SK-N-SH (cell line): ENCODE measurements around the gene CD99L2. TPM values are rescaled to one million over a fixed set of nuclear protein-coding genes. Genes with fewer than 3 reads are reported as not detected.

Experiments used
- CTCF ChIA-PET: fragments of 300-600, 350-600 bp; formaldehyde crosslinking; extraction: SDS; loops from one replicate; lab custom pipeline; 2021; lab: Yijun Ruan, JAX
- POLR2A ChIA-PET: fragments of 350-600 bp; sonication (Branson Sonifier 250); formaldehyde crosslinking; extraction: SDS; loops from one replicate; lab custom pipeline; 2020; ENCODE audit warnings: antibody characterized with exemption, inconsistent platforms; lab: Yijun Ruan, JAX
- DNase-seq: peaks from one replicate; pipeline ENCODE4 v3.0.0; 2012
- H2AFZ ChIP-seq: fragments of 200-600 bp; sonication (generic); 2 replicates; pipeline ENCODE4 v1.8.1; 2016; ENCODE audit warnings: antibody characterized with exemption, mild to moderate bottlenecking, low read depth
- H3F3A ChIP-seq: fragments of 200-600 bp; sonication (generic); replicated peaks from 2 replicates; pipeline ENCODE3; 2016; ENCODE audit warnings: antibody characterized with exemption, mild to moderate bottlenecking; ENCODE audit not compliant: insufficient read depth
- H3K27ac ChIP-seq, 2 experiments: fragments of 200-500 bp in 1 of 2; fragments of 200-600 bp in 1 of 2; sonication (Bioruptor generic) in 1 of 2; sonication (generic), shearing (Covaris generic) in 1 of 2; 2 replicates each; pipeline versions ENCODE4 v1.5.1 to v1.6.1; 2014 to 2016; ENCODE audit warnings: low read depth in 2 of 2, inconsistent platforms in 1 of 2, low read length in 1 of 2, mild to moderate bottlenecking in 1 of 2, mixed read lengths in 1 of 2
- H3K27me3 ChIP-seq: fragments of 200-600 bp; sonication (generic), shearing (Covaris generic); 2 replicates; pipeline ENCODE4 v1.6.1; 2016; ENCODE audit warnings: mixed run types; ENCODE audit not compliant: insufficient read depth
- H3K36me3 ChIP-seq, 2 experiments: fragments of 200-500 bp in 1 of 2; fragments of 200-600 bp in 1 of 2; sonication (Bioruptor generic) in 1 of 2; sonication (generic) in 1 of 2; replicated peaks in 1 of 2; 2 replicates each; pipeline versions ENCODE3 to v1.5.1; 2014 to 2016; ENCODE audit warnings: low read length in 1 of 2, mild to moderate bottlenecking in 1 of 2; ENCODE audit not compliant: insufficient read depth in 2 of 2, control insufficient read depth in 1 of 2
- H3K4me1 ChIP-seq, 2 experiments: fragments of 200-500 bp in 1 of 2; fragments of 200-600 bp in 1 of 2; sonication (Bioruptor generic) in 1 of 2; sonication (generic), shearing (Covaris generic) in 1 of 2; 2 replicates each; pipeline versions ENCODE4 v1.5.1 to v1.6.1; 2014 to 2016; ENCODE audit warnings: low read depth in 1 of 2, low read length in 1 of 2, mixed run types in 1 of 2; ENCODE audit not compliant: insufficient read depth in 2 of 2, control insufficient read depth in 1 of 2
- H3K4me2 ChIP-seq: fragments of 200-600 bp; sonication (generic), shearing (Covaris generic); 2 replicates; pipeline ENCODE4 v1.6.1; 2017; ENCODE audit warnings: mixed run types
- H3K4me3 ChIP-seq, 2 experiments: fragments of 200-500 bp in 1 of 2; fragments of 200-600 bp in 1 of 2; sonication (Bioruptor generic) in 1 of 2; sonication (generic), shearing (Covaris generic) in 1 of 2; 2 replicates each; pipeline versions ENCODE4 v1.5.1 to v1.8.1; 2014 to 2016; ENCODE audit warnings: low read depth in 2 of 2, inconsistent platforms in 1 of 2, low read length in 1 of 2, mild to moderate bottlenecking in 1 of 2, mixed read lengths in 1 of 2, moderate library complexity in 1 of 2
- H3K79me2 ChIP-seq: fragments of 200-600 bp; sonication (generic); 2 replicates; pipeline ENCODE4 v1.8.1; 2017; ENCODE audit warnings: mild to moderate bottlenecking; ENCODE audit not compliant: insufficient read depth
- H3K9ac ChIP-seq: fragments of 200-600 bp; sonication (generic); 2 replicates; pipeline ENCODE4 v1.6.1; 2017; ENCODE audit warnings: mixed run types
- H3K9me2 ChIP-seq: fragments of 200-600 bp; sonication (generic); 2 replicates; pipeline ENCODE4 v1.6.1; 2017; ENCODE audit warnings: mixed run types
- H3K9me3 ChIP-seq: fragments of 200-600 bp; sonication (generic); 2 replicates; pipeline ENCODE4 v1.6.1; 2017; ENCODE audit warnings: mixed run types, mild to moderate bottlenecking, moderate library complexity
- H4K20me1 ChIP-seq: fragments of 200-600 bp; sonication (generic); 2 replicates; pipeline ENCODE4 v1.6.1; 2017; ENCODE audit warnings: mild to moderate bottlenecking, mixed run types; ENCODE audit not compliant: insufficient read depth
- CHD2 ChIP-seq: fragments of 150-350 bp; IDR thresholded peaks from 2 replicates; pipeline ENCODE4 v1.6.1; 2018; ENCODE audit warnings: low read length; ENCODE audit not compliant: partially characterized antibody
- CTCF ChIP-seq: fragments of 200-600 bp; sonication (generic); IDR thresholded peaks from 2 replicates; pipeline ENCODE4 v1.6.1; 2017; ENCODE audit warnings: antibody characterized with exemption, mild to moderate bottlenecking, moderate library complexity
- FOSL2 ChIP-seq: IDR thresholded peaks from 2 replicates; pipeline ENCODE4 v1.4.0; 2012; ENCODE audit warnings: low read depth, mild to moderate bottlenecking, moderate library complexity, borderline replicate concordance
- FOXJ3 ChIP-seq: sonication (generic); formaldehyde crosslinking; IDR thresholded peaks from 2 replicates; pipeline ENCODE4 v1.5.1; 2020; ENCODE audit warnings: mild to moderate bottlenecking, missing genetic modification reagents
- FOXM1 ChIP-seq: IDR thresholded peaks from 2 replicates; pipeline ENCODE4 v1.4.0; 2012; ENCODE audit warnings: low read depth, mild to moderate bottlenecking
- IRF3 ChIP-seq: fragments of 150-350 bp; IDR thresholded peaks from 2 replicates; pipeline ENCODE4 v1.6.1; 2016; ENCODE audit warnings: mild to moderate bottlenecking, low read depth, low read length
- MAX ChIP-seq: IDR thresholded peaks from 2 replicates; pipeline ENCODE4 v1.4.0; 2012; ENCODE audit warnings: low read depth
- MEF2A ChIP-seq: IDR thresholded peaks from 2 replicates; pipeline ENCODE4 v1.4.0; 2012; ENCODE audit warnings: low read depth, borderline replicate concordance
- MXI1 ChIP-seq: IDR thresholded peaks from 2 replicates; pipeline ENCODE4 v1.6.1; 2012; ENCODE audit warnings: mild to moderate bottlenecking, low read depth, low read length, improper control_type of control experiment
- POLR2AphosphoS5 ChIP-seq: IDR thresholded peaks from 2 replicates; pipeline ENCODE4 v1.6.1; 2012; ENCODE audit warnings: low read depth, low read length
- RAD21 ChIP-seq: IDR thresholded peaks from 2 replicates; pipeline ENCODE4 v1.6.1; 2012; ENCODE audit warnings: mild to moderate bottlenecking, low read length
- REST ChIP-seq: IDR thresholded peaks from 2 replicates; pipeline ENCODE4 v1.6.1; 2012; ENCODE audit warnings: mild to moderate bottlenecking, low read depth, low read length, moderate library complexity
- RFX5 ChIP-seq: IDR thresholded peaks from 2 replicates; pipeline ENCODE4 v1.6.1; 2012; ENCODE audit warnings: mild to moderate bottlenecking, improper control_type of control experiment, low read length
- SIN3A ChIP-seq: IDR thresholded peaks from 2 replicates; pipeline ENCODE4 v1.6.1; 2012; ENCODE audit warnings: low read depth, mild to moderate bottlenecking, low read length, moderate library complexity, borderline replicate concordance
- SMC3 ChIP-seq: IDR thresholded peaks from 2 replicates; pipeline ENCODE4 v1.6.1; 2012; ENCODE audit warnings: low read depth, low read length, improper control_type of control experiment
- TCF12 ChIP-seq: IDR thresholded peaks from 2 replicates; pipeline ENCODE4 v1.4.0; 2012
- USF1 ChIP-seq: IDR thresholded peaks from 2 replicates; pipeline ENCODE4 v1.4.0; 2012; ENCODE audit warnings: low read depth, borderline replicate concordance
- USF2 ChIP-seq: fragments of 150-350 bp; IDR thresholded peaks from 2 replicates; pipeline ENCODE4 v1.6.1; 2017; ENCODE audit warnings: antibody characterized with exemption, low read length, low read depth, borderline replicate concordance
- YY1 ChIP-seq: IDR thresholded peaks from 2 replicates; pipeline ENCODE4 v1.4.0; 2012; ENCODE audit warnings: low read depth, mild to moderate bottlenecking
- ZBTB33 ChIP-seq: IDR thresholded peaks from 2 replicates; pipeline ENCODE4 v1.4.0; 2012; ENCODE audit warnings: low read depth, borderline replicate concordance
- WGBS: methylation state at CpG from one replicate; pipeline ENCODE4 v1.1.6; 2017; ENCODE audit warnings: low lambda C conversion rate; 5-methylcytosine and 5-hydroxymethylcytosine counted together
- polyA plus RNA-seq, 3 experiments: library from polyadenylated mRNA; depleted of rRNA; stranded (reverse); fragments of >200 nt; gene quantifications; 2 replicates each; pipeline ENCODE4 v1.2.3, GENCODE V29; 2012

The CD99L2 gene
- polyA plus RNA-seq, 1 of the 3 experiments (the other 2 are of a cell fraction), result 57.7 TPM

GRCh38 chrX:150870487-150871340 is 27.8 kb downstream of the CD99L2 start:
- Histone ChIP-seq H3K4me1 (no peaks in the 10 kb centered on the region), H3K4me2 (no peak overlapping the region), H3K9me3 (no peaks in the 10 kb centered on the region), H3K4me3 (no peak overlapping the region), H3K9ac (no peak overlapping the region), H3K36me3 (no peaks in the 10 kb centered on the region), H3K27ac (no peak overlapping the region), H3F3A (no peaks in the 10 kb centered on the region), H3K9me2 (no peaks in the 10 kb centered on the region), H3K27me3 (no peaks in the 10 kb centered on the region), H3K79me2 (no peaks in the 10 kb centered on the region), H2AFZ (no peak overlapping the region), H4K20me1 (no peaks in the 10 kb centered on the region)
- no peak for DNase-seq
- CTCF ChIA-PET, result no interaction called here
- POLR2A ChIA-PET, result no interaction called here
- TF ChIP-seq SIN3A (no peak), MXI1 (no peak), USF1 (no peak), SMC3 (no peak), POLR2AphosphoS5 (no peak), RFX5 (no peak), USF2 (no peak), REST (no peak), MEF2A (no peak), MAX (no peak), CTCF (no peak), YY1 (no peak), RAD21 (no peak), TCF12 (no peak), FOSL2 (no peak), FOXJ3 (no peak), ZBTB33 (no peak), FOXM1 (no peak), CHD2 (no peak), IRF3 (no peak)
- 54% methylated on average over 7 of the region's 7 CpGs for WGBS
